Neural crest cell (in vitro differentiated cells): ENCODE data around the gene DEAF1. TPM values are rescaled to one million over a fixed set of nuclear protein-coding genes. Genes with fewer than 3 reads are reported as not detected.

ENCODE experiments used
- DNase-seq: peaks from one replicate; pipeline ENCODE4 v3.0.0; 2021; ENCODE audit warnings: low read depth, mixed read lengths, low spot score
- H3K27ac Mint-ChIP-seq: one replicate; pipeline ENCODE4 v1.8.0; 2021; ENCODE audit warnings: mild to moderate bottlenecking, mixed read lengths; ENCODE audit not compliant: unreplicated experiment
- H3K27me3 Mint-ChIP-seq: 2 replicates; pipeline ENCODE4 v1.8.0; 2021; ENCODE audit warnings: low read depth, mild to moderate bottlenecking, mixed read lengths
- H3K36me3 Mint-ChIP-seq: 2 replicates; pipeline ENCODE4 v1.8.0; 2021; ENCODE audit warnings: low read depth, mild to moderate bottlenecking, mixed read lengths
- H3K4me1 Mint-ChIP-seq: 2 replicates; pipeline ENCODE4 v1.8.0; 2021; ENCODE audit warnings: mixed read lengths
- H3K4me3 Mint-ChIP-seq: one replicate; pipeline ENCODE4 v1.8.0; 2021; ENCODE audit warnings: mild to moderate bottlenecking, mixed read lengths
- H3K9me3 Mint-ChIP-seq: 2 replicates; pipeline ENCODE4 v1.8.0; 2021; ENCODE audit warnings: mixed read lengths
- CTCF ChIP-seq: fragments of 200-600 bp; sonication (generic); conservative IDR thresholded peaks from 2 replicates; pipeline ENCODE4 v1.5.0; 2021; ENCODE audit warnings: antibody characterized with exemption, mild to moderate bottlenecking
- total RNA-seq: library from RNA; stranded (reverse); gene quantifications from 2 replicates; pipeline ENCODE4 v1.2.1, GENCODE V29; 2021

The DEAF1 gene
- total RNA-seq, 1 donor from 2014 or later, result 60.9 TPM

GRCh38 chr11:612201-612960, 82.6 kb downstream of the DEAF1 start:
- Mint-ChIP-seq H3K4me3 (peak overlapping the region; percentile 85), H3K27me3 (peaks cover 6% of the 10 kb centered on the region), H3K9me3 (no peaks in the 10 kb centered on the region), H3K27ac (no peak overlapping the region), H3K4me1 (peaks cover 16% of the 10 kb centered on the region), H3K36me3 (peaks cover 3% of the 10 kb centered on the region)
- no peak for DNase-seq
- peak; percentile 38 for TF ChIP-seq CTCF

- Mint-ChIP-seq H3K27me3 (peaks cover 6% of the 10 kb centered on the region), H3K4me3 (peak overlapping the region; percentile 85), H3K27ac (no peak overlapping the region), H3K36me3 (peaks cover 7% of the 10 kb centered on the region), H3K4me1 (peaks cover 16% of the 10 kb centered on the region), H3K9me3 (no peaks in the 10 kb centered on the region)
- DNase-seq, result no peak
- TF ChIP-seq CTCF, result no peak
These were observed 83.7 kb downstream of the DEAF1 start for GRCh38 chr11:611001-611996.

- Mint-ChIP-seq H3K9me3 (no peaks in the 10 kb centered on the region), H3K27me3 (peaks cover 2% of the 10 kb centered on the region), H3K4me1 (peaks cover 9% of the 10 kb centered on the region), H3K36me3 (peaks cover 7% of the 10 kb centered on the region), H3K4me3 (peak overlapping the region; percentile 54), H3K27ac (no peak overlapping the region)
- no peak for TF ChIP-seq CTCF
- no peak for DNase-seq
These were observed 84.7 kb downstream of the DEAF1 start for GRCh38 chr11:610146-610801.

- no peak for TF ChIP-seq CTCF
- Mint-ChIP-seq H3K4me3 (no peak overlapping the region), H3K27me3 (peaks cover 2% of the 10 kb centered on the region), H3K4me1 (peaks cover 6% of the 10 kb centered on the region), H3K36me3 (peaks cover 7% of the 10 kb centered on the region), H3K9me3 (no peaks in the 10 kb centered on the region), H3K27ac (no peak overlapping the region)
- no peak for DNase-seq
These were observed 85.6 kb downstream of the DEAF1 start for GRCh38 chr11:609341-609811.

- no peak for TF ChIP-seq CTCF
- H3K9me3 Mint-ChIP-seq, result no peaks in the 10 kb centered on the region
- peaks cover 7% of the 10 kb centered on the region for H3K36me3 Mint-ChIP-seq
- peaks cover 2% of the 10 kb centered on the region for H3K27me3 Mint-ChIP-seq
- DNase-seq, result no peak
- no peak overlapping the region for H3K4me3 Mint-ChIP-seq
- no peak overlapping the region for H3K27ac Mint-ChIP-seq
- peaks cover 5% of the 10 kb centered on the region for H3K4me1 Mint-ChIP-seq
These were observed 86.2 kb downstream of the DEAF1 start for GRCh38 chr11:608791-609251.
